Lower lobe of right lung (tissue), 2 donors: Measurements from ENCODE around the gene B3GALNT2. TPM values are rescaled to one million over a fixed set of nuclear protein-coding genes. Genes with fewer than 3 reads are reported as not detected.
A peak's percentile ranks its signal among the peaks of the same experiment; 100 is the strongest.

Experiments used
- ATAC-seq, 2 donors: fragments of 200-7000 bp; cut with Tn5 transposase; one replicate each; pipeline ENCODE4 v1.9.1; 2020 to 2022; ENCODE audit warnings: mild to moderate bottlenecking in 2 of 2, moderate library complexity in 2 of 2
- DNase-seq: peaks from one replicate; pipeline ENCODE4 v3.0.0-alpha.2; 2020
- H3K27ac ChIP-seq: fragments of 200-600 bp; one replicate; pipeline ENCODE4 v1.8.0; 2022
- H3K27me3 ChIP-seq: fragments of 200-600 bp; one replicate; pipeline ENCODE4 v1.8.0; 2022; ENCODE audit warnings: low read depth
- H3K36me3 ChIP-seq: fragments of 200-600 bp; one replicate; pipeline ENCODE4 v1.8.0; 2022; ENCODE audit warnings: mild to moderate bottlenecking
- H3K4me1 ChIP-seq: fragments of 200-600 bp; one replicate; pipeline ENCODE4 v1.8.0; 2022
- H3K4me3 ChIP-seq: fragments of 200-600 bp; one replicate; pipeline ENCODE4 v1.8.0; 2022; ENCODE audit warnings: mild to moderate bottlenecking
- H3K9me3 ChIP-seq: fragments of 200-600 bp; one replicate; pipeline ENCODE4 v1.8.0; 2022
- CTCF ChIP-seq: fragments of 200-600 bp; IDR thresholded peaks from one replicate; pipeline ENCODE4 v1.8.0; 2022; ENCODE audit warnings: antibody characterized with exemption, mild to moderate bottlenecking
- intact Hi-C: fragments of 100-400 bp; cut with DNase I; formaldehyde crosslinking; loops from one replicate; pipeline ENCODE4 v1.11.0; 2022
- total RNA-seq: library from RNA; stranded (reverse); fragmentation: NEBNext Ultra II Directional; extraction: Animal tissue kit (Norgen Biotek cat#: 25700); gene quantifications from one replicate; pipeline ENCODE4 v1.2.1, GENCODE V29; 2021
- donor health status: DM: no; HTN: yes; CAD: no; lungs with severe emphysema.

B3GALNT2 gene
- total RNA-seq, 1 donor from 2014 or later = 15.5 TPM

- Histone ChIP-seq H3K4me3 (no peak overlapping the region), H3K27ac (no peak overlapping the region), H3K4me1 (no peaks in the 10 kb centered on the region), H3K36me3 (peaks cover 46% of the 10 kb centered on the region), H3K27me3 (no peaks in the 10 kb centered on the region), H3K9me3 (no peaks in the 10 kb centered on the region)
- DNase-seq = no peak
- intact Hi-C loops = no loop called here
- no peak for TF ChIP-seq CTCF
- no peak for ATAC-seq
These were observed 50.2 kb downstream of the B3GALNT2 start for GRCh38 chr1:235454021-235454420.

GRCh38 chr1:235450886-235451483, 53.3 kb downstream of the B3GALNT2 start:
- ATAC-seq (peak; percentile 37 to 47), DNase-seq (no peak)
- intact Hi-C loops = no loop called here
- Histone ChIP-seq H3K9me3 (no peaks in the 10 kb centered on the region), H3K4me3 (no peak overlapping the region), H3K4me1 (no peaks in the 10 kb centered on the region), H3K27ac (peak overlapping the region; percentile 54), H3K36me3 (peaks cover 72% of the 10 kb centered on the region), H3K27me3 (no peaks in the 10 kb centered on the region)
- TF ChIP-seq CTCF = no peak

- ATAC-seq (peak; percentile 89 to 92), DNase-seq (no peak)
- intact Hi-C loops = no loop called here
- no peaks in the 10 kb centered on the region for H3K4me1 ChIP-seq
- peak overlapping the region; percentile 4 for H3K27ac ChIP-seq
- H3K9me3 ChIP-seq = no peaks in the 10 kb centered on the region
- H3K27me3 ChIP-seq = no peaks in the 10 kb centered on the region
- TF ChIP-seq CTCF = no peak
- no peak overlapping the region for H3K4me3 ChIP-seq
- H3K36me3 ChIP-seq = peaks cover 77% of the 10 kb centered on the region
These were observed 53.8 kb downstream of the B3GALNT2 start for GRCh38 chr1:235450433-235450832.

- Histone ChIP-seq H3K27me3 (no peaks in the 10 kb centered on the region), H3K4me1 (no peaks in the 10 kb centered on the region), H3K4me3 (no peak overlapping the region), H3K9me3 (no peaks in the 10 kb centered on the region), H3K27ac (no peak overlapping the region), H3K36me3 (peaks cover 87% of the 10 kb centered on the region)
- intact Hi-C loops = no loop called here
- DNase-seq = no peak
- TF ChIP-seq CTCF = no peak
- no peak for ATAC-seq
These were observed 55.6 kb downstream of the B3GALNT2 start for GRCh38 chr1:235448616-235449015.

- DNase-seq (no peak), ATAC-seq (no peak)
- Histone ChIP-seq H3K27ac (no peak overlapping the region), H3K4me1 (no peaks in the 10 kb centered on the region), H3K4me3 (no peak overlapping the region), H3K27me3 (no peaks in the 10 kb centered on the region), H3K36me3 (peaks cover 96% of the 10 kb centered on the region), H3K9me3 (no peaks in the 10 kb centered on the region)
- intact Hi-C loops = no loop called here
- no peak for TF ChIP-seq CTCF
These were observed 61.3 kb downstream of the B3GALNT2 start for GRCh38 chr1:235442788-235443429.
